Neural cell (in vitro differentiated cells): Measurements from ENCODE around the gene GABRB2. TPM values are rescaled to one million over a fixed set of nuclear protein-coding genes. Genes with fewer than 3 reads are reported as not detected.

Experiments used
- H2AFZ ChIP-seq: fragments of 200-600, 300-800 bp; sonication (generic), shearing (Covaris generic); 2 replicates; pipeline ENCODE4 v1.6.0; 2014; ENCODE audit warnings: low read depth, mild to moderate bottlenecking, antibody characterized with exemption, low read length, moderate library complexity
- H3F3A ChIP-seq: fragments of 200-600 bp; shearing (Covaris generic); 2 replicates; pipeline ENCODE4 v1.6.1; 2016; ENCODE audit warnings: mild to moderate bottlenecking, moderate library complexity, mixed read lengths, antibody characterized with exemption, low read length; ENCODE audit not compliant: insufficient read depth, poor library complexity, severe bottlenecking
- H3K27ac ChIP-seq: fragments of 200-600, 300-800 bp; sonication (generic), shearing (Covaris generic); 2 replicates; pipeline ENCODE4 v1.5.1; 2014; ENCODE audit warnings: mild to moderate bottlenecking, low read length, moderate library complexity
- H3K27me3 ChIP-seq: fragments of 300-800, 200-600 bp; sonication (generic), shearing (Covaris generic); 2 replicates; pipeline ENCODE4 v1.6.0; 2014; ENCODE audit warnings: mild to moderate bottlenecking, low read depth, low read length, moderate library complexity; ENCODE audit not compliant: insufficient read depth
- H3K36me3 ChIP-seq: fragments of 300-800, 200-600 bp; sonication (generic), shearing (Covaris generic); 2 replicates; pipeline ENCODE4 v1.5.1; 2014; ENCODE audit warnings: mild to moderate bottlenecking, antibody characterized with exemption, low read length, moderate library complexity; ENCODE audit not compliant: insufficient read depth
- H3K4me2 ChIP-seq: fragments of 300-800, 200-600 bp; sonication (generic), shearing (Covaris generic); 2 replicates; pipeline ENCODE4 v1.6.0; 2014; ENCODE audit warnings: mild to moderate bottlenecking, low read length
- H3K4me3 ChIP-seq: fragments of 300-800, 200-600 bp; sonication (generic), shearing (Covaris generic); 2 replicates; pipeline ENCODE4 v1.5.1; 2014; ENCODE audit warnings: mild to moderate bottlenecking, low read length, moderate library complexity
- H3K79me2 ChIP-seq: fragments of 200-600 bp; shearing (Covaris generic); replicated peaks from 2 replicates; pipeline ENCODE4 v1.6.0; 2014; ENCODE audit warnings: mild to moderate bottlenecking, low read length, moderate library complexity; ENCODE audit not compliant: insufficient read depth
- H3K9ac ChIP-seq: fragments of 300-800, 200-600 bp; sonication (generic), shearing (Covaris generic); 2 replicates; pipeline ENCODE4 v1.6.1; 2016; ENCODE audit warnings: mild to moderate bottlenecking, low read length, mixed read lengths
- H3K9me2 ChIP-seq: fragments of 200-600 bp; shearing (Covaris generic); 2 replicates; pipeline ENCODE4 v1.6.1; 2016; ENCODE audit warnings: mild to moderate bottlenecking, low read length, mixed read lengths; ENCODE audit not compliant: insufficient read depth
- H3K9me3 ChIP-seq: fragments of 200-600, 300-800 bp; sonication (generic), shearing (Covaris generic); 2 replicates; pipeline ENCODE4 v1.6.1; 2016; ENCODE audit warnings: mild to moderate bottlenecking, mixed run types, low read length, moderate library complexity, mixed read lengths
- H4K20me1 ChIP-seq: fragments of 200-600 bp; shearing (Covaris generic); 2 replicates; pipeline ENCODE4 v1.6.1; 2016; ENCODE audit warnings: mild to moderate bottlenecking, mixed run types; ENCODE audit not compliant: insufficient read depth
- EP300 ChIP-seq: fragments of 450-650 bp; conservative IDR thresholded peaks from 2 replicates; pipeline ENCODE4 v1.6.1; 2014; ENCODE audit warnings: antibody characterized with exemption, mild to moderate bottlenecking, moderate library complexity; ENCODE audit not compliant: poor library complexity, severe bottlenecking
- EZH2 ChIP-seq: fragments of 200-600, 300-800 bp; shearing (Covaris generic), sonication (generic); IDR thresholded peaks from 2 replicates; pipeline ENCODE4 v1.6.1; 2014; ENCODE audit warnings: antibody characterized with exemption, low read length, borderline replicate concordance, mild to moderate bottlenecking; ENCODE audit not compliant: insufficient read depth, poor library complexity, severe bottlenecking
- MXI1 ChIP-seq: fragments of 450-650 bp; conservative IDR thresholded peaks from 2 replicates; pipeline ENCODE4 v1.6.1; 2014; ENCODE audit warnings: antibody characterized with exemption, mild to moderate bottlenecking; ENCODE audit not compliant: poor library complexity, severe bottlenecking
- POLR2AphosphoS5 ChIP-seq: IDR thresholded peaks from 2 replicates; pipeline ENCODE4 v1.6.1; 2012
- RAD21 ChIP-seq: fragments of 450-650 bp; conservative IDR thresholded peaks from 2 replicates; pipeline ENCODE4 v1.6.1; 2014; ENCODE audit warnings: antibody characterized with exemption, mild to moderate bottlenecking, moderate library complexity
- SMC3 ChIP-seq: fragments of 450-650 bp; conservative IDR thresholded peaks from 2 replicates; pipeline ENCODE4 v1.6.1; 2014; ENCODE audit warnings: antibody characterized with exemption, mild to moderate bottlenecking, moderate library complexity; ENCODE audit not compliant: poor library complexity
- TAF1 ChIP-seq: IDR thresholded peaks from 2 replicates; pipeline ENCODE4 v1.6.1; 2012; ENCODE audit warnings: low read depth
- polyA plus RNA-seq: library from polyadenylated mRNA; depleted of rRNA; stranded (reverse); fragments of >200 nt; gene quantifications from 2 replicates; pipeline ENCODE4 v1.2.3, GENCODE V29; 2014
- TF ChIP-seq, protein P1 (sequence below): fragments of 450-650 bp; IDR thresholded peaks from 2 replicates; pipeline ENCODE4 v1.5.1; 2014; ENCODE audit warnings: antibody characterized with exemption, mild to moderate bottlenecking, moderate library complexity; ENCODE audit not compliant: poor library complexity, severe bottlenecking
- TF ChIP-seq, protein P2 (sequence below): IDR thresholded peaks from 2 replicates; pipeline ENCODE4 v1.6.1; 2012; ENCODE audit warnings: borderline replicate concordance

Gene GABRB2
- polyA plus RNA-seq, 1 donor from 2014 or later: 106 TPM

DNA sequence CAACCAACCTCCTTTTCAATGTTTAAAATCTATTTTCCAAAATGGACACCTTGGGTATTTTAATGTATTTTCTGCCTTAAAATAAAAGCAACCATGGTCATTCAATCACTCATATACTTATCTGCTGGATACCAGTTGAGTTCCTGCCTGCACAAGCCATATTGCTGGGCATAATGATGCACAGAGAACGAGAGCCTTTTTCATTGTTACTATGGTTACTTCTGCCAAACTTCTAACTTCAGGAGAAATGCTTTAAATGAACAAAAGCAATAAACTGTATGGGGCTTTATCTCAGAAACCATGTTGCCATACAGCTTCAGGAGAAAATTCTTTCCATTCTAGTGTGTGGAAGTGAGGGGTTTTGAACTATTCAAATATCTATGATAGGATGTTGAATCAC, 269.5 kb downstream of the GABRB2 start:
- Histone ChIP-seq H3K79me2 (no peaks in the 10 kb centered on the region), H3K9me3 (no peaks in the 10 kb centered on the region), H3K4me3 (no peak overlapping the region), H3K36me3 (no peaks in the 10 kb centered on the region), H3K9ac (no peak overlapping the region), H3K4me2 (no peak overlapping the region), H2AFZ (no peak overlapping the region), H3K27ac (no peak overlapping the region), H4K20me1 (no peaks in the 10 kb centered on the region), H3K9me2 (no peaks in the 10 kb centered on the region), H3K27me3 (no peaks in the 10 kb centered on the region), H3F3A (no peaks in the 10 kb centered on the region)
- TF ChIP-seq, protein P1, sequence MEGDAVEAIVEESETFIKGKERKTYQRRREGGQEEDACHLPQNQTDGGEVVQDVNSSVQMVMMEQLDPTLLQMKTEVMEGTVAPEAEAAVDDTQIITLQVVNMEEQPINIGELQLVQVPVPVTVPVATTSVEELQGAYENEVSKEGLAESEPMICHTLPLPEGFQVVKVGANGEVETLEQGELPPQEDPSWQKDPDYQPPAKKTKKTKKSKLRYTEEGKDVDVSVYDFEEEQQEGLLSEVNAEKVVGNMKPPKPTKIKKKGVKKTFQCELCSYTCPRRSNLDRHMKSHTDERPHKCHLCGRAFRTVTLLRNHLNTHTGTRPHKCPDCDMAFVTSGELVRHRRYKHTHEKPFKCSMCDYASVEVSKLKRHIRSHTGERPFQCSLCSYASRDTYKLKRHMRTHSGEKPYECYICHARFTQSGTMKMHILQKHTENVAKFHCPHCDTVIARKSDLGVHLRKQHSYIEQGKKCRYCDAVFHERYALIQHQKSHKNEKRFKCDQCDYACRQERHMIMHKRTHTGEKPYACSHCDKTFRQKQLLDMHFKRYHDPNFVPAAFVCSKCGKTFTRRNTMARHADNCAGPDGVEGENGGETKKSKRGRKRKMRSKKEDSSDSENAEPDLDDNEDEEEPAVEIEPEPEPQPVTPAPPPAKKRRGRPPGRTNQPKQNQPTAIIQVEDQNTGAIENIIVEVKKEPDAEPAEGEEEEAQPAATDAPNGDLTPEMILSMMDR: no peak
- TF ChIP-seq POLR2AphosphoS5 (no peak), EP300 (no peak), RAD21 (no peak), MXI1 (no peak), TAF1 (no peak), EZH2 (no peak)
- TF ChIP-seq, protein P2, sequence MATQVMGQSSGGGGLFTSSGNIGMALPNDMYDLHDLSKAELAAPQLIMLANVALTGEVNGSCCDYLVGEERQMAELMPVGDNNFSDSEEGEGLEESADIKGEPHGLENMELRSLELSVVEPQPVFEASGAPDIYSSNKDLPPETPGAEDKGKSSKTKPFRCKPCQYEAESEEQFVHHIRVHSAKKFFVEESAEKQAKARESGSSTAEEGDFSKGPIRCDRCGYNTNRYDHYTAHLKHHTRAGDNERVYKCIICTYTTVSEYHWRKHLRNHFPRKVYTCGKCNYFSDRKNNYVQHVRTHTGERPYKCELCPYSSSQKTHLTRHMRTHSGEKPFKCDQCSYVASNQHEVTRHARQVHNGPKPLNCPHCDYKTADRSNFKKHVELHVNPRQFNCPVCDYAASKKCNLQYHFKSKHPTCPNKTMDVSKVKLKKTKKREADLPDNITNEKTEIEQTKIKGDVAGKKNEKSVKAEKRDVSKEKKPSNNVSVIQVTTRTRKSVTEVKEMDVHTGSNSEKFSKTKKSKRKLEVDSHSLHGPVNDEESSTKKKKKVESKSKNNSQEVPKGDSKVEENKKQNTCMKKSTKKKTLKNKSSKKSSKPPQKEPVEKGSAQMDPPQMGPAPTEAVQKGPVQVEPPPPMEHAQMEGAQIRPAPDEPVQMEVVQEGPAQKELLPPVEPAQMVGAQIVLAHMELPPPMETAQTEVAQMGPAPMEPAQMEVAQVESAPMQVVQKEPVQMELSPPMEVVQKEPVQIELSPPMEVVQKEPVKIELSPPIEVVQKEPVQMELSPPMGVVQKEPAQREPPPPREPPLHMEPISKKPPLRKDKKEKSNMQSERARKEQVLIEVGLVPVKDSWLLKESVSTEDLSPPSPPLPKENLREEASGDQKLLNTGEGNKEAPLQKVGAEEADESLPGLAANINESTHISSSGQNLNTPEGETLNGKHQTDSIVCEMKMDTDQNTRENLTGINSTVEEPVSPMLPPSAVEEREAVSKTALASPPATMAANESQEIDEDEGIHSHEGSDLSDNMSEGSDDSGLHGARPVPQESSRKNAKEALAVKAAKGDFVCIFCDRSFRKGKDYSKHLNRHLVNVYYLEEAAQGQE: no peak

DNA sequence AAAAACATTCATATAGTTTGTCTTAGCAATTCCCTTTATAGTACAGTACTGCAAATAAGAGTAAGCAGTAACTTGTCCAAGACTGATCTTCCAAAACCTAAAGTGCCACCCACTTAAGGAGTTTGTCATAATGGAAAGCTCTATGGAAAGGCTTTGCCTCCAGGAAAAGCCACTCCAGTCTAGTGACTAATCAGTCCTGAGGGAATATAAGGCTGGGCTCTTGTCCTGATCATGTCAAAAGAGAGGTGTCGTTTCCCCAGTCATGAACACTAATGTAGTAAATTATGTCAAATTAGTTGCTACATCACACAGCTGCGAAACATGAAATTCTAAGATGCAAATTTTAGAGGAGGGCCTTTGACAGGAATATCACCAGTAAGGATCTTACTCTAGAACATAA, 271.6 kb downstream of the GABRB2 start:
- Histone ChIP-seq H3K36me3 (no peaks in the 10 kb centered on the region), H3K27me3 (no peaks in the 10 kb centered on the region), H3K79me2 (no peaks in the 10 kb centered on the region), H3K4me3 (no peak overlapping the region), H3K4me2 (no peak overlapping the region), H2AFZ (no peak overlapping the region), H4K20me1 (no peaks in the 10 kb centered on the region), H3K9me2 (no peaks in the 10 kb centered on the region), H3F3A (no peaks in the 10 kb centered on the region), H3K9me3 (no peaks in the 10 kb centered on the region), H3K27ac (no peak overlapping the region), H3K9ac (no peak overlapping the region)
- TF ChIP-seq MXI1 (no peak), EZH2 (no peak), POLR2AphosphoS5 (no peak), RAD21 (no peak), EP300 (no peak), SMC3 (no peak), TAF1 (no peak)
- TF ChIP-seq, protein P1: no peak
- TF ChIP-seq, protein P2: no peak
